ENCODE data around the gene ATP4B.

ATP4B gene

GRCh38 chr13:113665597-113666328, 7.8 kb upstream of the ATP4B start:
- TF ChIP-seq POLR2AphosphoS5 (IDR thresholded peaks at IDR 0.05; ENCODE audit: low read depth): no peak
- no peak for TF ChIP-seq SPI1 (IDR thresholded peaks at IDR 0.05; ENCODE audit: borderline replicate concordance, low read depth)
- TF ChIP-seq GABPA (IDR thresholded peaks at IDR 0.05; ENCODE audit: low read depth): no peak
- TF ChIP-seq CTCF (IDR thresholded peaks at IDR 0.05; ENCODE audit: insufficient read depth, low read length): no peak
- no peak for TF ChIP-seq REST (IDR thresholded peaks at IDR 0.05; ENCODE audit: insufficient replicate concordance, low read depth)
- H3K4me3 ChIP-seq (replicated peaks; ENCODE audit: insufficient read depth, low read length): no peak overlapping the region
- H3K27me3 ChIP-seq (ENCODE audit: insufficient read depth, poor library complexity, severe bottlenecking): no peaks in the 10 kb centered on the region
- no peak overlapping the region for H3K27ac ChIP-seq (replicated peaks)
- DNase-seq (ENCODE audit: low read depth in 1 of 2, low spot score in 1 of 2): no peak

- no peak for DNase-seq (ENCODE audit: low read depth in 1 of 2, low spot score in 1 of 2)
- Histone ChIP-seq H3K27me3 (ENCODE audit: insufficient read depth, poor library complexity, severe bottlenecking) (no peaks in the 10 kb centered on the region), H3K27ac (replicated peaks) (no peak overlapping the region), H3K4me3 (replicated peaks; ENCODE audit: insufficient read depth, low read length) (no peak overlapping the region)
- TF ChIP-seq REST (IDR thresholded peaks at IDR 0.05; ENCODE audit: insufficient replicate concordance, low read depth) (no peak), POLR2AphosphoS5 (IDR thresholded peaks at IDR 0.05; ENCODE audit: low read depth) (no peak), CTCF (IDR thresholded peaks at IDR 0.05; ENCODE audit: insufficient read depth, low read length) (no peak), GABPA (IDR thresholded peaks at IDR 0.05; ENCODE audit: low read depth) (no peak), SPI1 (IDR thresholded peaks at IDR 0.05; ENCODE audit: borderline replicate concordance, low read depth) (no peak)
These were observed 7.0 kb upstream of the ATP4B start for GRCh38 chr13:113664751-113665596.

GRCh38 chr13:113663934-113664333, 5.9 kb upstream of the ATP4B start:
- no peak for DNase-seq (ENCODE audit: low read depth in 1 of 2, low spot score in 1 of 2)
- no peaks in the 10 kb centered on the region for H3K27me3 ChIP-seq (ENCODE audit: insufficient read depth, poor library complexity, severe bottlenecking)
- no peak overlapping the region for H3K4me3 ChIP-seq (replicated peaks; ENCODE audit: insufficient read depth, low read length)
- H3K27ac ChIP-seq (replicated peaks): no peak overlapping the region
- TF ChIP-seq GABPA (IDR thresholded peaks at IDR 0.05; ENCODE audit: low read depth) (no peak), SPI1 (IDR thresholded peaks at IDR 0.05; ENCODE audit: borderline replicate concordance, low read depth) (no peak), REST (IDR thresholded peaks at IDR 0.05; ENCODE audit: insufficient replicate concordance, low read depth) (no peak), CTCF (IDR thresholded peaks at IDR 0.05; ENCODE audit: insufficient read depth, low read length) (no peak), POLR2AphosphoS5 (IDR thresholded peaks at IDR 0.05; ENCODE audit: low read depth) (no peak)

All from HL-60 (cell line).